ENCODE measurements around the gene MUC5AC. TPM values are rescaled to one million over a fixed set of nuclear protein-coding genes. Genes with fewer than 3 reads are reported as not detected.

MUC5AC gene
- total and polyA plus RNA-seq, 10 donors, result under 0.01 TPM; not detected in 8

DNA sequence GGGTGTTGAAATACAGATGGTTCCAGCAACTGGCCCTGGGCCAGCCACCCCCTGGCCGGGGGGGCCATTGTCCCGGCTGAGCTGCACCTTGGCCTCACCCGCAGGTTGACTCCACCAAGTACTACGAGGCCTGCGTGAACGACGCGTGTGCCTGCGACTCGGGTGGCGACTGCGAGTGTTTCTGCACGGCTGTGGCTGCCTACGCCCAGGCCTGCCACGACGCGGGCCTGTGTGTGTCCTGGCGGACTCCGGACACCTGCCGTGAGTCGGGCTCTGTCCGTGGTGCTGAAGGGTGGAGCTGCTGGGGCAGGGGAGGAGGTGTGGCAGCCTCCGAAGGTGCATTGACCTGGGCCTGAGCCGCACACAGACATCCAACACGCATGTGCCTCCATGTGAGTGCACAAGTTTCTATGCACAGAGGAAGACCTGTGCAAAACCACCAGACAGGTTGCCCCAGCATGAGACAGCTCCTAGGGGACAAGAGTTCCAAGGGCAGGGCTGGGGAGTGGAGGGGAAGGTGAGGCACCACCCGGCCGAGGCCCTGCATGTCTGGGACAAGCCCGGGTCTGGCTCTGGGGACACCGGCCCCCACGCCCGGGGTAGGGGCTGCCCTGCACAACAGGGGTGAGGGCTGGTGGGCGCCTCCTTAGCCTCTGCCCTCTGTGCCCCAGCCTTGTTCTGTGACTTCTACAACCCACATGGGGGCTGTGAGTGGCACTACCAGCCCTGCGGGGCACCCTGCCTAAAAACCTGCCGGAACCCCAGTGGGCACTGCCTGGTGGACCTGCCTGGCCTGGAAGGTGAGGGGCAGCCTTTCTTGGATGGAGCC lies 81.2 kb downstream of the MUC5AC start:
- intact Hi-C loops (cut with DNase I; ENCODE audit: low total_unique reads), result no loop called here
- no peak overlapping the region for H3K27ac ChIP-seq
- no peaks in the 10 kb centered on the region for H3K4me1 ChIP-seq
- H3K9me3 ChIP-seq, result peaks cover 0 to 8% (median 0%) of the 10 kb centered on the region in 8 donors
- H3K36me3 ChIP-seq, result no peaks in the 10 kb centered on the region
- no peaks in the 10 kb centered on the region for H3K27me3 ChIP-seq (replicated peaks in 1 of 7)
- TF ChIP-seq POLR2A (IDR thresholded peaks at IDR 0.05) (no peak), POLR2AphosphoS5 (IDR thresholded peaks at IDR 0.05) (no peak)
- TF ChIP-seq, protein P1, sequence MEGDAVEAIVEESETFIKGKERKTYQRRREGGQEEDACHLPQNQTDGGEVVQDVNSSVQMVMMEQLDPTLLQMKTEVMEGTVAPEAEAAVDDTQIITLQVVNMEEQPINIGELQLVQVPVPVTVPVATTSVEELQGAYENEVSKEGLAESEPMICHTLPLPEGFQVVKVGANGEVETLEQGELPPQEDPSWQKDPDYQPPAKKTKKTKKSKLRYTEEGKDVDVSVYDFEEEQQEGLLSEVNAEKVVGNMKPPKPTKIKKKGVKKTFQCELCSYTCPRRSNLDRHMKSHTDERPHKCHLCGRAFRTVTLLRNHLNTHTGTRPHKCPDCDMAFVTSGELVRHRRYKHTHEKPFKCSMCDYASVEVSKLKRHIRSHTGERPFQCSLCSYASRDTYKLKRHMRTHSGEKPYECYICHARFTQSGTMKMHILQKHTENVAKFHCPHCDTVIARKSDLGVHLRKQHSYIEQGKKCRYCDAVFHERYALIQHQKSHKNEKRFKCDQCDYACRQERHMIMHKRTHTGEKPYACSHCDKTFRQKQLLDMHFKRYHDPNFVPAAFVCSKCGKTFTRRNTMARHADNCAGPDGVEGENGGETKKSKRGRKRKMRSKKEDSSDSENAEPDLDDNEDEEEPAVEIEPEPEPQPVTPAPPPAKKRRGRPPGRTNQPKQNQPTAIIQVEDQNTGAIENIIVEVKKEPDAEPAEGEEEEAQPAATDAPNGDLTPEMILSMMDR (IDR thresholded peaks at IDR 0.05 in 8 of 11, conservative IDR thresholded peaks at IDR 0.05 in 3 of 11), result no peak
- no peak overlapping the region for H3K4me3 ChIP-seq
- WGBS, 5 donors, result 71 to 95% (median 74%) methylated on average over 17 to 34 of the region's 34 CpGs
- DNase-seq, result no peak

DNA sequence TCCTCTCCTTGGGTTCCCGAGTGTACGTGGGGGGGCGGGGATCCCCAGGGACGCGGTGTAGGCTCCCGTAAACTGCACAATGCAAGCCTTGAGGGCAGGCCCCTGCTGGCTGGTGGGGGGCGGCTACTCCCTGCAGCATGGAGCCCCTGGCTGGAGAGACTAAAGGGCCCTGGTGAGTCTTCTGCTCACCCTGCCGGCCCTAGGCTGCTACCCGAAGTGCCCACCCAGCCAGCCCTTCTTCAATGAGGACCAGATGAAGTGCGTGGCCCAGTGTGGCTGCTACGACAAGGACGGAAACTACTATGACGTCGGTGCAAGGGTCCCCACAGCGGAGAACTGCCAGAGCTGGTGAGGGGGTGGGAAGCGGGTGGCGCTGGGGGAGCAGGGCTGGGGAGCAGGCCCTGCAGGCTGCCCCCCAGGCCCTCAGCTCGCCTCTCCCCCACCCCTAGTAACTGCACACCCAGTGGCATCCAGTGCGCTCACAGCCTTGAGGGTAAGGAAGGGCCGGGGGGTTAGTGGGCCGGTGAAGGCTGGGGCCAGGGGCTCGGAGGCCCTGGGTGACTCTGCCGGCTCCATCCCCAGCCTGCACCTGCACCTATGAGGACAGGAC lies 81.9 kb downstream of the MUC5AC start:
- no peaks in the 10 kb centered on the region for H3K36me3 ChIP-seq
- no peak overlapping the region for H3K27ac ChIP-seq
- 75 to 91% (median 89%) methylated on average over 18 to 23 of the region's 23 CpGs for WGBS, 5 donors
- TF ChIP-seq POLR2A (IDR thresholded peaks at IDR 0.05), result no peak
- no peak for TF ChIP-seq POLR2AphosphoS5 (IDR thresholded peaks at IDR 0.05)
- TF ChIP-seq, protein P1 (IDR thresholded peaks at IDR 0.05 in 8 of 11, conservative IDR thresholded peaks at IDR 0.05 in 3 of 11), result no peak
- H3K4me3 ChIP-seq, result no peak overlapping the region
- intact Hi-C loops (cut with DNase I; ENCODE audit: low total_unique reads), result no loop called here
- H3K27me3 ChIP-seq (replicated peaks in 1 of 7), result no peaks in the 10 kb centered on the region
- peaks cover 0 to 8% (median 0%) of the 10 kb centered on the region in 8 donors for H3K9me3 ChIP-seq
- H3K4me1 ChIP-seq, result no peaks in the 10 kb centered on the region
- no peak for DNase-seq

DNA sequence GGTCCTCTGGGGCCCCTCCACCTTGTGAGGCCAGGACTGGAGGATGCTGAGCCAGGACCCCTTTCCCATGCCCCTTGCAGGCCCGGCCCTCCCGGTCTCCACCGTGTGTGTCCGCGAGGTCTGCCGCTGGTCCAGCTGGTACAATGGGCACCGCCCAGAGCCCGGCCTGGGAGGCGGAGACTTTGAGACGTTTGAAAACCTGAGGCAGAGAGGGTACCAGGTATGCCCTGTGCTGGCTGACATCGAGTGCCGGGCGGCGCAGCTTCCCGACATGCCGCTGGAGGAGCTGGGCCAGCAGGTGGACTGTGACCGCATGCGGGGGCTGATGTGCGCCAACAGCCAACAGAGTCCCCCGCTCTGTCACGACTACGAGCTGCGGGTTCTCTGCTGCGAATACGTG lies 83.0 kb downstream of the MUC5AC start:
- Histone ChIP-seq H3K4me1 (no peaks in the 10 kb centered on the region), H3K27ac (no peak overlapping the region), H3K27me3 (replicated peaks in 1 of 7) (no peaks in the 10 kb centered on the region), H3K9me3 (peaks cover 0 to 8% (median 0%) of the 10 kb centered on the region in 8 donors), H3K36me3 (no peaks in the 10 kb centered on the region), H3K4me3 (no peak overlapping the region)
- DNase-seq, result no peak
- intact Hi-C loops (cut with DNase I; ENCODE audit: low total_unique reads), result no loop called here
- TF ChIP-seq POLR2AphosphoS5 (IDR thresholded peaks at IDR 0.05) (no peak), POLR2A (IDR thresholded peaks at IDR 0.05) (no peak)
- TF ChIP-seq, protein P1 (IDR thresholded peaks at IDR 0.05 in 8 of 11, conservative IDR thresholded peaks at IDR 0.05 in 3 of 11), result no peak
- 89 to 97% (median 94%) methylated on average over 15 to 25 of the region's 25 CpGs for WGBS, 5 donors

DNA sequence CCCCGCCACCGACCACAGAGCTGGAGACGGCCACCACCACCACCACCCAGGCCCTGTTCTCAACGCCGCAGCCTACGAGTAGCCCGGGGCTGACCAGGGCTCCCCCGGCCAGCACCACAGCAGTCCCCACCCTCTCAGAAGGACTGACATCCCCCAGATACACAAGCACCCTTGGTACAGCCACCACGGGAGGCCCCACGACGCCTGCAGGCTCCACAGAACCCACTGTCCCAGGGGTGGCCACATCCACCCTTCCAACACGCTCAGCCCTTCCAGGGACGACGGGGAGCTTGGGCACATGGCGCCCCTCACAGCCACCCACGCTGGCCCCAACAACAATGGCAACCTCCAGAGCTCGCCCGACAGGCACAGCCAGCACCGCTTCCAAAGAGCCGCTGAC lies 84.0 kb downstream of the MUC5AC start:
- H3K4me3 ChIP-seq, result no peak overlapping the region
- peaks cover 0 to 8% (median 0%) of the 10 kb centered on the region in 8 donors for H3K9me3 ChIP-seq
- DNase-seq, result no peak
- H3K27ac ChIP-seq, result no peak overlapping the region
- H3K36me3 ChIP-seq, result no peaks in the 10 kb centered on the region
- 91 to 96% (median 95%) methylated on average over 13 to 20 of the region's 20 CpGs for WGBS, 5 donors
- H3K4me1 ChIP-seq, result no peaks in the 10 kb centered on the region
- intact Hi-C loops (cut with DNase I; ENCODE audit: low total_unique reads), result no loop called here
- H3K27me3 ChIP-seq (replicated peaks in 1 of 7), result no peaks in the 10 kb centered on the region
- TF ChIP-seq, protein P1 (IDR thresholded peaks at IDR 0.05 in 8 of 11, conservative IDR thresholded peaks at IDR 0.05 in 3 of 11), result no peak
- TF ChIP-seq POLR2A (IDR thresholded peaks at IDR 0.05), result no peak
